HG03378 (cell line): ENCODE results near the gene XPR1.
A peak's percentile ranks its signal among the peaks of the same experiment; 100 is the strongest.

ENCODE experiments used
- ATAC-seq: cut with Tn5 transposase; IDR thresholded peaks from one replicate; pipeline ENCODE4 v1.9.1; 2021; ENCODE audit warnings: mild to moderate bottlenecking, moderate library complexity; ENCODE audit not compliant: unreplicated experiment

XPR1 gene

DNA sequence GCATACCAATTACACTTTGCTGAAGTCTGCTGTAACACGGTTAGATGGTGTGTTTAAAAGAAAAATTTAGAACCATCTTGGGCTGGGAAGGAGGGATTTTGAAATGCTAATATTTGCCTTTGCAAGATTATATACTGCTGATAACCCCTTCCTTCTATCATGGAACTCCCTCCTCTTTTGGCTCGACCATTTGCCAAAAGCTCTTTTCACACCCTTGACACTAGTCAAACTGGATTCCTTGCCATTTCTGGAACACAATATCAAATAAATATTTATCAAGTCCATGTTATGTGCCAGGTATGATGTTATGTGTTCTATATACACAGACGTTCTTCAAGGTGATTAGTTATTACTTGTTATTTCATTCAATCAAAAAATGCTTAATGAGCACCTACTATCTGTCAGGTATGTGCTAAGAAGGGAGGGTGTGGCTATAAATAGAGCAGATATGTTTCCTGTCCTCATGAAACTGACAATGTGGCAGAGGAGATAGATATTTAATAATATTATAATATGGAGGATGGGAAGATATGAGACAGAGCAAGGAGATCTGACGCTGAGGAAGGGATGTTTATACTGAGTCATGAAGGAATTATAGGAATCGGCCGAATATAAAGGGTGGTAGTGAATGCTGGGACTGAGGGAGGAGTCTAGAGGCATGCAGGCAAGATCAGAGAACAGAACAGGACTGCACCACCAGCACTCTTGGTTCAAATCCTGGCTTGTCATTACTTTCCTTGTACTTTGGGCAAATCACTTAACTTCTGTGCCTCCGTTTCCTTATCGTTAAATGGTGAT, 16.1 kb upstream of the XPR1 start:
- no peak for ATAC-seq

DNA sequence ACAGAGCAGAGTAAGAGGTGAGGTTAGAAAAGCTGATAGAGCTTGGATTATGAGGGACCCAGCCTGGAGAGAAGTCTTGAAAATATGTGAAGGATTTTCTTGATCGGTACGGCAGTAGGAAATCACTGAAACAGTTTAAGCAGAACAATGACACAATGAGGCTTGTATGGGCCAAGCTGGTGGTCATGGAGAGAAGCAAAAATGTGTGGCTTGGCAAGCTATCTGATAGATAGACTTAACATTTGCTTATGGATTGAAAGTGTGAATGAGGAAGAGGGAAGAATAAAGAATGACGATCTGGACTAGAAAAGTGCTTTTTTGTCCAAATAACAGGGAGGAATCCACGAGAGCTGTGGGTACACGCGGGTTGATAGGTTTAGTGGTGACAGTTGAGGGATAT, 15.4 kb upstream of the XPR1 start:
- ATAC-seq, result no peak

- no peak for ATAC-seq
Observed at GRCh38 chr1:180617774-180618395, 13.9 kb upstream of the XPR1 start.

- ATAC-seq, result no peak
Observed at GRCh38 chr1:180620581-180620980, 11.2 kb upstream of the XPR1 start.

DNA sequence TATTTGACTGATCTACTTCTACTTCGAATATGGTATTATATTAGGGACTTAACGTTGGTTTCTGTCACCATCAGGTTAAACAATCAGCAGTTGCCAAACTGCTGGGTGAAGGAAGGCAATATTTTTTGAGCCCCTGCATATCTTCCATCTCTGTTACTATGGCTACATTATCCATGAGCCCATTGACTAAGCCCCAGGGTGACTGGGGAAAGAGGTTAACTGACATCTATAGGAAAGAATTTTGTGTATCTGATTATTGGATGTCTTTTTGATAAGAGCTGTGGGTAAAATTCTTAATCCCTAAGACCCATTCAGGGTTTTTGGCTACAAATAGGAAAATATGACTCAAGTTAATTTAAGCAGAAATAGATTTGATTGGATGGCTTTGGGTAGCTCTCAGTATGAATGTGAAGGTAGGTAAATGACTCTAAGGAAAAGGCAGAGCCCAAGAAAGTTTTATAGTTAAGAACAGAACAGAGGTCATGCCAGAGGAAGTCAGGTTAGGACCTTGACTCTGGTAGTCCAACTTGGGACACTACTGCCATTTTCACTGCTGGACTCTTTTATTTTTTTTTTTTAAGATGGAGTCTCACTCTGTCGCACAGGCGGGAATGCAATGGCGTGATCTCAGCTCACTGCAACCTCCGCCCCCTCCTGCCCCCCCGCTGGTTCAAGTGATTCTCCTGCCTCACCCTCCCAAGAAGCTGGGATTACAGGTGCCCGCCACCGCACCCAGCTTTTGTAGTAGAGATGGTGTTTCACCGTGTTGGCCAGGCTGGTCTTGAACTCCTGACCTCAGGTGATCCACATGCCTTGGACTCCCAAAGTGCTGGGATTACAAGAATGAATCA, 8.9 kb upstream of the XPR1 start:
- no peak for ATAC-seq

GRCh38 chr1:180623579-180624347, 8.1 kb upstream of the XPR1 start:
- no peak for ATAC-seq

- ATAC-seq, result no peak
Observed at GRCh38 chr1:180626711-180627110, 5.1 kb upstream of the XPR1 start.

- no peak for ATAC-seq
Observed at GRCh38 chr1:180627411-180627810, 4.4 kb upstream of the XPR1 start.

DNA sequence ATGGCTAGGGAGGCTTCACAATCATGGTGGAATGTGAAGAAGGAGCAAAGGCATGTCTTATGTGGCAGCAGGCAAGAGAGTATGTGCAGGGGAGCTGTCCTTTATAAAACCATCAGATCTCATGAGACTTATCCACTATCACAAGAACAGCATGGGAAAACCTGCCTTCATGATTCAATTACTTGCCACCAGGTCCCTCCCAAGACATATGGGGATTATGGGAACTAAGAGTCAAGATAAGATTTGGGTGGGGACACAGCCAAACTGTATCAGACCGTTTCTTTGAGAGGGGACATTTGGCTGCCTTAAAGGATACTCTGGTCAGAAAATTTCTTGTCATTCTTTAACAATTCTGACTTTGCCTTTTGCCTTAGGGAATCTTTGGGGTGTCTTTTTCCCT, 3.2 kb upstream of the XPR1 start:
- no peak for ATAC-seq

DNA sequence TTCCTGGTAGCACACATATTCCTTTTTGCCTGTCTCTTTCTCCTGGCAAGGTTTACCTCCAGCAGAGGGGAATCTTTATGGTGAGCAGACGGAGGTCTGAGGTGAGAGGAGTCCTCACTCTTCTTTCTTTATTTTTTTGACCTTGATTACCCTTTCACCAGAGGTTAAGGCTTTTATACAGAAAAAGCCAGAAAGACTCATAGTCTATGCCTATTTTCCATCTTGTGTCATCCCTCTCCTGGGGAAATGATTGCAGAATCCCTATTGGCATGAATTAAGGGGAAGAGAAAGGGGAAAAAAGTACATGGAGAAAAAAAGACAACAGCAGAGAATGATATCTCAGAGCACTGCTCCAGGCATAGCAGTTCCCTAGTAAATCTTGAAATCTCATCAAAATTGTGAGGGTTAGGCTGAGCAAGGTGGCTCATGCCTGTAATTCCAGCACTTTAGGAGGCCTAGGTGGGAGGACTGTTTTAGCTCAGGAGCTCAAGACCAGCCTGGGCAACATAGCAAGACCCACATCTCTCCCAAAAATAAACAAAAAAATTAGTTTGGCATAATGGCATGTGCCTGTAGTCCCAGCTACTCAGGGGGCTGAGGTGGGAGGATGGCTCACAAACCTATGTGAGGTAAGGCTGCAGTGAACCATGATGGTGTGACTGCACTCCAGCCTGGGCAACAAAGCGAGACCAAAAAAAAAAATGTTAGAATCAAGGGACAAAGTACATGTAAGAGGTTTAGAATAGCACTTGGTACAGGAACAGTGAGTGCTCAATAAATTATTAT, 1.2 kb upstream of the XPR1 start:
- ATAC-seq, result no peak

DNA sequence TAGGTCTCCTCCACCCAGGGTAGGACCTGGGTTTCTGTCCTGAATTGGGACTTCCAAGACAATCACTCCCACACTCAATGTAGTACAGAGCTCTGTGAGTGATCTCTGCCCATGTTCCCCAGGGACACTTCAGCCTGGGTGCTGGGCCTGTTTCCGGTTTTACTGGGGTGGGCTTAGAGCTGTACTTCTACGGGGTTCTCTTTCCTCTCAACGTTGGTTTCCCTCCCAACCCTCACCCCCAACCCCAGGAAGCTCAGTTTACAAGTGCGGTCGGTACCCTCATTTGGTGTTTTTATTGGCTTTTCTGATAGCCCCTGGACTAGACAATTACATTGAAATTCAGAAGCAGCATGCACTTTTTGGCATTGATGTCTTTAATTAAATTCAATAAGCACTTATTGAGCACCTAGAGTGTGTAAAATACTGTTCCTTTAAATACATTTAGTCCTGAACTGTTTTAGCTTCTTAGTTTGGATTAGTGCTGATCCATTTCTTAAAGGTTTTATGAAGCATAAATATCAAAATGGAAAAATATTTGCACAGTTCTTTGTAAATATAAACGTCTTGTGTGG, 542 bp upstream of the XPR1 start:
- ATAC-seq, result no peak

DNA sequence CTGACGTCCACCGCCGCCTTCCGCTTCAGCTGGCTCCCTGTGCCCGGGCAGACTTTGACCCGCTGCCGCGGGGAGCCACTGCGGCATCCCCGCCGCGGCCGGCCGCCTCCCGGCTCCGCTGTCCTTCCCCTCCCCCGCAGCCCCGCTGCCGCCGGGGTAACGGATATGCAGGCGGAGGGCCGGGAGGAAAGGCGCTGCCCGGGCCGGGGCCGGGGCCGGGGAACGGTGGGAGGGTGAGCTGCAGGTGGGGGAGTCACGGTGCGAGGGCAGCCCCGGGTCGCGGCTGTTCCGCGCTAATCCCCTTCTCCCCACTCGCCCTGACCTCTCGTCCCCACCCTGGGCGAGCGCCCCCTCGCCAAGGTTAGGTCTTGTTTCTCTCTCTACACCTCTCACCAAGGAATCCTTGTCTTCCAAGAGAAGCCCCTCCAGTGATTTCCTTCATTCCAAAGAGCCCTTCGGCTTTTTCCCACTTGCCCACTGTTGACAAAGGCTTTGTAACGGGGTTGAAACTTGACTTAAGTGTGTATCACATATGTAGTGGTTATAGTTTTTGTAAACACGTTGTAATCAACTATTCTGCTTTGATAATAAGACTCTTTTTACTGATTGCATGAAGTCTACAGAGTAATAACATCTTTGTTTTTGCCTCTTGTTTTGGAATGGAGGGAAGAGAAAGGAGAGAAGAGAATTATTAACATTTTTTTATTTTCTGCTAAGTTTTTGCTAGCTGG, 669 bp downstream of the XPR1 start:
- ATAC-seq, result peak; percentile 24

- ATAC-seq, result no peak
Observed at GRCh38 chr1:180633057-180634056, 1.5 kb downstream of the XPR1 start.

GRCh38 chr1:180636138-180636537, 4.3 kb downstream of the XPR1 start:
- no peak for ATAC-seq

- ATAC-seq, result no peak
Observed at GRCh38 chr1:180639871-180640270, 8.0 kb downstream of the XPR1 start.

DNA sequence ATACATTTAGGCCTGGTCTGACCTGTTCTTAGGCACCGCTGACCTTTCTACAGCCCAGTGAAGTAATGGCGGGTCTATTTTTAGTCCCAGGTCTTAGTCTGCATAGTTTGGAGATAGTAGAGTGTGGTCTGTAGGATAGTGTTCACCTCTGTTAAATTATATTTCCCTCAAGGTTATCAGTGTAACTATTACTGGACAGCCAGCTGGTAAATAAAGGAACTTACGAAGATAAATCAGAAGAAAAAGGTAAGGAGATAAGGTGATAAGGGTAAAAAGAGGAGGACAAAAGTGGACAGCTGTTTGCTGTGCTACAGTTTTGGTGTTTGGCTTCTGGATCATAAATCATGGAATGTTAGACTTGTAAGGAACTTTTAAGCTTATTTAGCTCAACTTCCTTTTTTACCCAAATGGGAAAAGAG, 8.7 kb downstream of the XPR1 start:
- no peak for ATAC-seq

DNA sequence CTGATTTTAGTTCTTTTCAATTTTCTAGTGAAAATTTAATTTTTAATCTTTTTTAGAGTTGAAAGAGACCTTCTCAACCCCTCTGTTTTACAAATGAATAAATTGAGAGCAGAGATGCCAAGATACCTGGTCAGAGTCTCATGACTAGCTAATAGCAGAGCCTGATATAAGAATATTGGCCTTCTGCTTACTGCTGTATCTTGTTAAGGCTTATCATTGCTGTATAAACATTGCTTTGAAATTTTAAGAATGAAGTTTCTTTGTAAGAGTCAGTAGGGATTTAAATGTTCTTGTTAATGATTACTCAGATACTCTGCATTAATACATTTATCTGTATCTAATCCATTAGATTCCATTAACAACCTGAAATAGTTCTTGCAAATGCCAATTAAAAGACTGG, 9.8 kb downstream of the XPR1 start:
- ATAC-seq, result no peak

DNA sequence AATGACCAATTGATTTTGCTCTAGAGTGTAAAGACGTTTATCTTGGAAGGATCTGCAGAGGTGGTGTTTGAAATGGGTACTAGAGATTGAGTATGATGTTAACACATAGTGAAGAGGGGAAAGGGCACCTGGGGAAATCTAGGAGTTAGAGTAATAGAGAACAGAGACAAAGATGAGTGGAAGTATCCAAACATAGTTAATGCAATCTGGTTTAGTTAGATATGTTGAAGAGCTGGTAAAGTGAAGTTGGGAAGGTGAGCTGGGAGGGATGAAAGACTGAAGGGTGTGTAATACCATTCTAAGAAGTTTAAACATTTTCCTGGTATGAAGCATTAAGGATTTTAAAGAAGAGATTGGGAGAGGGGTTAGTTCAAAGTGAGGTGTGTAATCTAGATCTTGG, 11.0 kb downstream of the XPR1 start:
- no peak for ATAC-seq
